Heart left ventricle (tissue), 13 donors: ENCODE results near the gene MRTFA.
A peak's percentile ranks its signal among the peaks of the same experiment; 100 is the strongest.

ENCODE experiments used
- POLR2A ChIP-seq, 2 donors: fragments of 450-650 bp; IDR thresholded peaks; one replicate each; pipeline ENCODE4 v1.6.1; 2017; ENCODE audit warnings: antibody characterized with exemption in 2 of 2, mild to moderate bottlenecking in 2 of 2, moderate library complexity in 2 of 2
- TF ChIP-seq, protein P1 (sequence below), 12 donors: fragments of 200-600 bp; sonication (generic) in 4 of 12; IDR thresholded peaks; one replicate each; pipeline versions ENCODE4 v1.5.0 to v1.8.0; 2018 to 2022; ENCODE audit warnings: antibody characterized with exemption in 12 of 12, mild to moderate bottlenecking in 5 of 12
- donor health status: ischemic (EF 13 %, LVEDD 7.1; RV severe dilation, severe dysfunction).
- donor health status: DM: no; HTN: yes; CAD: no.
- donor health status: DM: no; HTN: no; CAD: no.
- donor health status: ischemic (EF 25% LVEDD 6.9; RV normal size, moderate dysfunction).
- donor health status: ischemic (EF 25% LVEDD 5.7; RV mildly dilated, moderate dysfunction).
- donor health status: ischemic (EF 35%, LVEDD 5.7; RV mildly dilated, moderate dysfunction).
- donor health status: nonischemic (EF 11% LVEDD 7.7; RV severe dilation, severe dysfunction).
- donor health status: DM: yes; HTN: yes; CAD: no.
- donor health status: PGD.
- donor health status: ischemic (EF 29% LVEDD 5.4; RV normal size, mild dysfunction).
- donor health status: nonischemic (EF 23%, LVEDD 6.1; RV moderate dilation, normal function).

DNA sequence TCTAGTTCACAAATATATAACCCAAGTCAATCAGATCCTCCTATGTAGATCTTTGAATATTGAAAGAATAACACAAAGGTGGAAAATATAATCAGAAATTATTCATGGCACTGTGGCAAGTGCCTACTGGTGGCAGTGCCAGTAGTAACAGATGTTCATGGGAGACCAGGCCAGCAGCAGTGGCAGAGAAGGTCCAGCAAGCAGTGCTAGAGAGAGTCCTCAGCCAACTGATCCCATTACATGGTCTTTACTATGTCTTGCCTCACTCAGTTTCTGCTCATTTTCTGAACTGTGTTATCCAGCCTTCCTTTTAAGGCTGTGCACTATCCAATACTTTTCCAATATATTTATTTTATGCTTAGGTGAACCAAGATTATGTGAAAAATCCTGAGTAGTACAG lies 124.9 kb downstream of the MRTFA start:
- TF ChIP-seq, protein P1, sequence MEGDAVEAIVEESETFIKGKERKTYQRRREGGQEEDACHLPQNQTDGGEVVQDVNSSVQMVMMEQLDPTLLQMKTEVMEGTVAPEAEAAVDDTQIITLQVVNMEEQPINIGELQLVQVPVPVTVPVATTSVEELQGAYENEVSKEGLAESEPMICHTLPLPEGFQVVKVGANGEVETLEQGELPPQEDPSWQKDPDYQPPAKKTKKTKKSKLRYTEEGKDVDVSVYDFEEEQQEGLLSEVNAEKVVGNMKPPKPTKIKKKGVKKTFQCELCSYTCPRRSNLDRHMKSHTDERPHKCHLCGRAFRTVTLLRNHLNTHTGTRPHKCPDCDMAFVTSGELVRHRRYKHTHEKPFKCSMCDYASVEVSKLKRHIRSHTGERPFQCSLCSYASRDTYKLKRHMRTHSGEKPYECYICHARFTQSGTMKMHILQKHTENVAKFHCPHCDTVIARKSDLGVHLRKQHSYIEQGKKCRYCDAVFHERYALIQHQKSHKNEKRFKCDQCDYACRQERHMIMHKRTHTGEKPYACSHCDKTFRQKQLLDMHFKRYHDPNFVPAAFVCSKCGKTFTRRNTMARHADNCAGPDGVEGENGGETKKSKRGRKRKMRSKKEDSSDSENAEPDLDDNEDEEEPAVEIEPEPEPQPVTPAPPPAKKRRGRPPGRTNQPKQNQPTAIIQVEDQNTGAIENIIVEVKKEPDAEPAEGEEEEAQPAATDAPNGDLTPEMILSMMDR (IDR thresholded peaks at IDR 0.05) = peak in 2 of 12 donors; percentile 3 to 16
- no peak for TF ChIP-seq POLR2A (IDR thresholded peaks at IDR 0.05)
